ENCODE data around the gene IGF1R. TPM values are rescaled to one million over a fixed set of nuclear protein-coding genes. Genes with fewer than 3 reads are reported as not detected.

The IGF1R gene
- total RNA-seq, 4 donors from 2014 or later = 87.8 to 173 (median 107) TPM

- no peak overlapping the region for H3K4me3 ChIP-seq
- H3K36me3 ChIP-seq = no peaks in the 10 kb centered on the region
- H3K27me3 ChIP-seq = no peaks in the 10 kb centered on the region
- no peak for DNase-seq (ENCODE audit: low spot score in 2 of 2)
- no peaks in the 10 kb centered on the region for H3K9me3 ChIP-seq
- peaks cover 30% of the 10 kb centered on the region for H3K4me1 ChIP-seq
- TF ChIP-seq EP300 (IDR thresholded peaks at IDR 0.05) (no peak), POLR2A (IDR thresholded peaks at IDR 0.05) (no peak), POLR2AphosphoS5 (IDR thresholded peaks at IDR 0.05) (no peak), CTCF (IDR thresholded peaks at IDR 0.05) (no peak)
- WGBS = 63% methylated on average over 5 of the region's 5 CpGs
- no peak overlapping the region for H3K27ac ChIP-seq
Observed at GRCh38 chr15:98876451-98877369, 228.4 kb downstream of the IGF1R start.

GRCh38 chr15:98878172-98878571 is 229.8 kb downstream of the IGF1R start:
- no peaks in the 10 kb centered on the region for H3K36me3 ChIP-seq
- no peaks in the 10 kb centered on the region for H3K9me3 ChIP-seq
- no peaks in the 10 kb centered on the region for H3K27me3 ChIP-seq
- no peak overlapping the region for H3K4me3 ChIP-seq
- peaks cover 20% of the 10 kb centered on the region for H3K4me1 ChIP-seq
- 86% methylated on average over 3 of the region's 3 CpGs for WGBS
- no peak overlapping the region for H3K27ac ChIP-seq
- TF ChIP-seq CTCF (IDR thresholded peaks at IDR 0.05) (no peak), EP300 (IDR thresholded peaks at IDR 0.05) (no peak), POLR2AphosphoS5 (IDR thresholded peaks at IDR 0.05) (no peak), POLR2A (IDR thresholded peaks at IDR 0.05) (no peak)
- no peak for DNase-seq (ENCODE audit: low spot score in 2 of 2)

- DNase-seq (ENCODE audit: low spot score in 2 of 2) = no peak
- TF ChIP-seq EP300 (IDR thresholded peaks at IDR 0.05) = no peak
- no peak for TF ChIP-seq POLR2AphosphoS5 (IDR thresholded peaks at IDR 0.05)
- TF ChIP-seq POLR2A (IDR thresholded peaks at IDR 0.05) = no peak
- no peak for TF ChIP-seq CTCF (IDR thresholded peaks at IDR 0.05)
- no peak overlapping the region for H3K4me3 ChIP-seq
- H3K27ac ChIP-seq = no peak overlapping the region
- peaks cover 15% of the 10 kb centered on the region for H3K4me1 ChIP-seq
- no peaks in the 10 kb centered on the region for H3K27me3 ChIP-seq
- H3K36me3 ChIP-seq = no peaks in the 10 kb centered on the region
- WGBS = 92% methylated on average over 14 of the region's 14 CpGs
- H3K9me3 ChIP-seq = no peaks in the 10 kb centered on the region
Observed at GRCh38 chr15:98878862-98879261, 230.5 kb downstream of the IGF1R start.

- Histone ChIP-seq H3K4me1 (peaks cover 14% of the 10 kb centered on the region), H3K27ac (no peak overlapping the region), H3K36me3 (no peaks in the 10 kb centered on the region), H3K9me3 (no peaks in the 10 kb centered on the region), H3K27me3 (no peaks in the 10 kb centered on the region), H3K4me3 (no peak overlapping the region)
- WGBS = 77% methylated on average over 13 of the region's 14 CpGs
- DNase-seq (ENCODE audit: low spot score in 2 of 2) = no peak
- peak; percentile 21 to 51 for TF ChIP-seq CTCF (IDR thresholded peaks at IDR 0.05)
- TF ChIP-seq POLR2AphosphoS5 (IDR thresholded peaks at IDR 0.05) = no peak
Observed at GRCh38 chr15:98881526-98882520, 233.5 kb downstream of the IGF1R start.

Data from suprapubic skin (tissue), 4 donors.